PC-9 (cell line): Measurements from ENCODE around the gene FAM162B. TPM values are rescaled to one million over a fixed set of nuclear protein-coding genes. Genes with fewer than 3 reads are reported as not detected.

Experiments
- Bru-seq: library from RNA; stranded (reverse); fragments of 400-500 nt; gene quantifications from one replicate; lab custom pipeline; 2021; lab: Mats Ljungman, UMichigan
- BruChase-seq, 2 experiments: library from RNA; stranded (reverse); fragments of 400-500 nt; gene quantifications; one replicate each; lab custom pipeline; 2021; lab: Mats Ljungman, UMichigan
- BruUV-seq: library from RNA; stranded (reverse); fragments of 400-500 nt; replicated peaks from 2 replicates; lab custom pipeline; 2021; lab: Mats Ljungman, UMichigan
- CTCF ChIA-PET: fragments of 300-600 bp; sonication (Branson Sonifier 250); formaldehyde crosslinking; loops from one replicate; lab custom pipeline; 2022; ENCODE audit warnings: antibody characterized with exemption; lab: Charles Lee
- POLR2A ChIA-PET: fragments of 300-600 bp; sonication (Branson Sonifier 250); formaldehyde crosslinking; loops from one replicate; lab custom pipeline; 2022; ENCODE audit warnings: antibody characterized with exemption; ENCODE audit not compliant: unreplicated experiment; lab: Charles Lee
- DNase-seq, 2 experiments: peaks; one replicate each; pipeline versions ENCODE4 v3.0.0 to v3.0.0-alpha.2; 2015 to 2022; ENCODE audit warnings: mixed read lengths in 1 of 2
- H2AFZ ChIP-seq: fragments of 200-600 bp; sonication (generic); 2 replicates; pipeline ENCODE4 v1.8.1; 2017; ENCODE audit warnings: antibody characterized with exemption
- H3F3A ChIP-seq: fragments of 200-600 bp; sonication (generic); 2 replicates; pipeline ENCODE4 v1.8.1; 2017; ENCODE audit warnings: antibody characterized with exemption, mild to moderate bottlenecking, low read depth; ENCODE audit not compliant: insufficient read depth
- H3K27ac ChIP-seq: fragments of 200-600 bp; sonication (generic); 2 replicates; pipeline ENCODE4 v1.6.1; 2016; ENCODE audit warnings: mixed run types
- H3K27me3 ChIP-seq: fragments of 200-600 bp; sonication (generic); 2 replicates; pipeline ENCODE4 v1.6.1; 2016; ENCODE audit warnings: low read depth, mixed run types; ENCODE audit not compliant: insufficient read depth
- H3K36me3 ChIP-seq: fragments of 200-600 bp; sonication (generic); 2 replicates; pipeline ENCODE4 v1.6.1; 2016; ENCODE audit warnings: low read depth, mixed run types
- H3K4me1 ChIP-seq: fragments of 200-600 bp; sonication (generic); replicated peaks from 2 replicates; pipeline ENCODE4 v1.6.1; 2016; ENCODE audit warnings: mixed run types; ENCODE audit not compliant: insufficient read depth
- H3K4me2 ChIP-seq: fragments of 200-600 bp; sonication (generic); 2 replicates; pipeline ENCODE4 v1.6.1; 2017; ENCODE audit warnings: mixed run types
- H3K4me3 ChIP-seq: fragments of 200-600 bp; sonication (generic); 2 replicates; pipeline ENCODE4 v1.6.1; 2016; ENCODE audit warnings: mixed run types
- H3K79me2 ChIP-seq: fragments of 200-600 bp; sonication (generic); 2 replicates; pipeline ENCODE4 v1.6.1; 2017; ENCODE audit warnings: low read depth, mixed run types
- H3K9me2 ChIP-seq: fragments of 200-600 bp; sonication (generic); 2 replicates; pipeline ENCODE4 v1.8.1; 2017; ENCODE audit warnings: mild to moderate bottlenecking; ENCODE audit not compliant: insufficient read depth
- H3K9me3 ChIP-seq: fragments of 200-600 bp; sonication (generic); 2 replicates; pipeline ENCODE4 v1.8.1; 2016; ENCODE audit warnings: low read depth; ENCODE audit not compliant: insufficient read depth
- H4K20me1 ChIP-seq: fragments of 200-600 bp; sonication (generic); 2 replicates; pipeline ENCODE4 v1.8.1; 2017; ENCODE audit not compliant: insufficient read depth
- CTCF ChIP-seq: fragments of 200-600 bp; sonication (generic); conservative IDR thresholded peaks from 2 replicates; pipeline ENCODE4 v1.6.1; 2017; ENCODE audit warnings: mixed run types, antibody characterized with exemption, mild to moderate bottlenecking, moderate library complexity
- EZH2 ChIP-seq: fragments of 200-600 bp; sonication (generic); IDR thresholded peaks from 2 replicates; pipeline ENCODE4 v1.8.0; 2017; ENCODE audit warnings: antibody characterized with exemption, low read depth
- intact Hi-C: fragments of 100-400 bp; cut with micrococcal nuclease; formaldehyde crosslinking; loops from one replicate; pipeline ENCODE4 v1.10.0; 2022; ENCODE audit not compliant: unreplicated experiment
- long read RNA-seq: library from polyadenylated mRNA; stranded (forward); transcript quantifications from one replicate; pipeline ENCODE4 v2.0.0, GENCODE V29; 2022
- total RNA-seq: library from RNA; stranded (reverse); gene quantifications from 2 replicates; pipeline ENCODE4 v1.2.3, GENCODE V29; 2021

The FAM162B gene
- total RNA-seq (not detected in 2 replicates), Bru-seq, nascent RNA (not detected), BruChase-seq, experiment 1, labeled RNA remaining after a 2-hour chase (not detected), BruChase-seq, experiment 2, labeled RNA remaining after a 6-hour chase (not detected)
- long read RNA-seq: 0 reads

- Histone ChIP-seq H3F3A (no peaks in the 10 kb centered on the region), H3K79me2 (no peaks in the 10 kb centered on the region), H3K4me3 (no peak within 1 kb of the TSS), H3K27me3 (no peaks in the 10 kb centered on the region), H3K27ac (no peak within 1 kb of the TSS), H2AFZ (no peak within 1 kb of the TSS), H3K36me3 (no peaks in the 10 kb centered on the region), H3K4me1 (no peaks in the 10 kb centered on the region), H3K9me2 (no peaks in the 10 kb centered on the region), H4K20me1 (no peaks in the 10 kb centered on the region), H3K4me2 (no peak within 1 kb of the TSS), H3K9me3 (no peaks in the 10 kb centered on the region)
- ChIA-PET CTCF (no interaction called here), POLR2A (interaction anchor here (0.6 kb wide), 1 partner anchor 65 kb away, joined by 13 read pairs; no protein-coding TSS in a partner anchor)
- intact Hi-C loops: no loop called here
- TF ChIP-seq EZH2 (no peak), CTCF (no peak)
- no peak for DNase-seq
- no TSS peak for BruUV-seq
Observed at GRCh38 chr6:116764961-116765841, at the start of gene FAM162B. TSS of gene FAM162B (minus strand) at chr6:116765719. CDS start at chr6:116765576, 143 bp downstream.

- H3K4me3 ChIP-seq: no peak overlapping the region
- CTCF ChIA-PET: no interaction called here
- no peaks in the 10 kb centered on the region for H3K36me3 ChIP-seq
- H2AFZ ChIP-seq: no peak overlapping the region
- H3K79me2 ChIP-seq: no peaks in the 10 kb centered on the region
- intact Hi-C loops: no loop called here
- no peak overlapping the region for H3K27ac ChIP-seq
- TF ChIP-seq EZH2 (no peak), CTCF (no peak)
- POLR2A ChIA-PET: no interaction called here
- H3K4me1 ChIP-seq: no peaks in the 10 kb centered on the region
- H3K4me2 ChIP-seq: no peak overlapping the region
- no peak for DNase-seq
- no peaks in the 10 kb centered on the region for H3F3A ChIP-seq
- BruUV-seq: no TSS peak
- H4K20me1 ChIP-seq: no peaks in the 10 kb centered on the region
- H3K27me3 ChIP-seq: no peaks in the 10 kb centered on the region
- no peaks in the 10 kb centered on the region for H3K9me3 ChIP-seq
- H3K9me2 ChIP-seq: no peaks in the 10 kb centered on the region
Observed at GRCh38 chr6:116812051-116812650, 46.6 kb upstream of the FAM162B start.

- Histone ChIP-seq H2AFZ (no peak overlapping the region), H3K4me3 (no peak overlapping the region), H3K9me2 (no peaks in the 10 kb centered on the region; the same call in 1 of the 2 replicates), H3K79me2 (no peaks in the 10 kb centered on the region), H3K4me1 (no peaks in the 10 kb centered on the region), H3K27me3 (no peaks in the 10 kb centered on the region), H3K36me3 (no peaks in the 10 kb centered on the region), H3F3A (no peaks in the 10 kb centered on the region), H3K27ac (no peak overlapping the region), H3K4me2 (no peak overlapping the region), H4K20me1 (no peaks in the 10 kb centered on the region), H3K9me3 (no peaks in the 10 kb centered on the region)
- CTCF ChIA-PET: no interaction called here
- BruUV-seq: no TSS peak
- intact Hi-C loops: no loop called here
- DNase-seq: no peak
- POLR2A ChIA-PET: no interaction called here
- no peak for TF ChIP-seq CTCF
- no peak for TF ChIP-seq EZH2
Observed at GRCh38 chr6:116801971-116802370, 36.5 kb upstream of the FAM162B start.
